Endothelial cell of umbilical vein (primary cell): Measurements from ENCODE around the gene SCUBE3. TPM values are rescaled to one million over a fixed set of nuclear protein-coding genes. Genes with fewer than 3 reads are reported as not detected.

Experiments
- BruUV-seq: library from RNA; stranded (reverse); fragments of 400-500 nt; replicated peaks from 2 replicates; lab custom pipeline; 2021; lab: Mats Ljungman, UMichigan
- CTCF ChIA-PET: fragments of 300-600, 350-600 bp; sonication (Branson Sonifier 250); formaldehyde crosslinking; loops from one replicate; lab custom pipeline; 2021; ENCODE audit warnings: antibody characterized with exemption, inconsistent platforms; lab: Charles Lee
- POLR2A ChIA-PET: fragments of 300-600, 350-600 bp; sonication (Branson Sonifier 250); formaldehyde crosslinking; loops from one replicate; lab custom pipeline; 2021; ENCODE audit warnings: antibody characterized with exemption, inconsistent platforms; lab: Charles Lee
- DNase-seq: peaks from one replicate; pipeline ENCODE4 v3.0.0-alpha.2; 2011; ENCODE audit warnings: low read depth, low spot score
- FAIRE-seq: peaks from 2 replicates; lab custom pipeline; 2011; peaks lifted over from hg19 to GRCh38; lab: Jason Lieb, UNC
- H2AFZ ChIP-seq: 2 replicates; pipeline ENCODE4 v1.6.0; 2012; ENCODE audit warnings: low read depth, low read length, control low read depth, inconsistent platforms
- H3K27ac ChIP-seq: 2 replicates; pipeline ENCODE4 v1.5.1; 2011; ENCODE audit warnings: low read depth, mild to moderate bottlenecking, control low read depth, low read length, moderate library complexity; ENCODE audit not compliant: insufficient read depth
- H3K27me3 ChIP-seq, 2 experiments: 2 replicates each; pipeline versions ENCODE4 v1.6.0 to v1.6.1; 2011; ENCODE audit warnings: low read length in 2 of 2, mixed read lengths in 1 of 2; ENCODE audit not compliant: control insufficient read depth in 2 of 2, insufficient read depth in 2 of 2
- H3K36me3 ChIP-seq, 2 experiments: 2 replicates in 1 of 2; 3 replicates in 1 of 2; pipeline ENCODE4 v1.5.1; 2011; ENCODE audit warnings: low read length in 2 of 2, mild to moderate bottlenecking in 1 of 2, moderate library complexity in 1 of 2; ENCODE audit not compliant: control insufficient read depth in 2 of 2, insufficient read depth in 2 of 2; ENCODE audit errors: extremely low read depth in 1 of 2
- H3K4me1 ChIP-seq: 3 replicates; pipeline ENCODE4 v1.5.1; 2011; ENCODE audit warnings: mild to moderate bottlenecking, low read length; ENCODE audit not compliant: control insufficient read depth, insufficient read depth; ENCODE audit errors: extremely low read depth
- H3K4me2 ChIP-seq: 2 replicates; pipeline ENCODE4 v1.6.1; 2011; ENCODE audit warnings: low read length, control low read depth, mixed read lengths; ENCODE audit not compliant: insufficient read depth
- H3K4me3 ChIP-seq, 3 experiments: fragments of 200-600 bp in 1 of 3; sonication (generic), shearing (Covaris generic) in 1 of 3; replicated peaks in 1 of 3; 2 replicates each; pipeline ENCODE4 v1.5.1; 2011 to 2016; ENCODE audit warnings: control low read depth in 3 of 3, low read length in 3 of 3, mild to moderate bottlenecking in 2 of 3, inconsistent platforms in 1 of 3, low read depth in 1 of 3, moderate library complexity in 1 of 3; ENCODE audit not compliant: insufficient read depth in 1 of 3
- H3K79me2 ChIP-seq: 2 replicates; pipeline ENCODE4 v1.6.0; 2012; ENCODE audit warnings: low read length, inconsistent platforms; ENCODE audit not compliant: control insufficient read depth, insufficient read depth
- H3K9ac ChIP-seq: replicated peaks from 2 replicates; pipeline ENCODE3; 2011; ENCODE audit warnings: low read length, control low read depth; ENCODE audit not compliant: insufficient read depth; ENCODE audit errors: extremely low read depth
- H3K9me1 ChIP-seq: replicated peaks from 3 replicates; pipeline ENCODE4 v1.6.0; 2011; ENCODE audit warnings: mild to moderate bottlenecking, low read length; ENCODE audit not compliant: control insufficient read depth, insufficient read depth; ENCODE audit errors: extremely low read depth
- H3K9me3 ChIP-seq: replicated peaks from 2 replicates; pipeline ENCODE4 v1.5.1; 2012; ENCODE audit warnings: low read length, inconsistent platforms; ENCODE audit not compliant: control insufficient read depth, insufficient read depth
- H4K20me1 ChIP-seq: replicated peaks from 2 replicates; pipeline ENCODE3; 2011; ENCODE audit warnings: mild to moderate bottlenecking, low read length; ENCODE audit not compliant: control insufficient read depth, insufficient read depth; ENCODE audit errors: extremely low read depth
- EZH2 ChIP-seq: IDR thresholded peaks from 2 replicates; pipeline ENCODE4 v1.6.1; 2012; ENCODE audit warnings: borderline replicate concordance, low read depth, mild to moderate bottlenecking, moderate library complexity, low read length, inconsistent platforms; ENCODE audit not compliant: severe bottlenecking
- FOS ChIP-seq: IDR thresholded peaks from 2 replicates; pipeline ENCODE4 v1.6.1; 2011; ENCODE audit warnings: mild to moderate bottlenecking, low read length, moderate library complexity, borderline replicate concordance; ENCODE audit not compliant: insufficient read depth
- GATA2 ChIP-seq: IDR thresholded peaks from 2 replicates; pipeline ENCODE4 v1.7.0; 2011; ENCODE audit warnings: low read depth, mild to moderate bottlenecking, moderate library complexity, mixed read lengths, low read length; ENCODE audit not compliant: insufficient read length, insufficient read depth
- JUN ChIP-seq: IDR thresholded peaks from 2 replicates; pipeline ENCODE4 v1.6.1; 2011; ENCODE audit warnings: borderline replicate concordance, low read depth; ENCODE audit not compliant: insufficient read length, insufficient read depth
- MYC ChIP-seq: IDR thresholded peaks from one replicate; pipeline ENCODE4 v1.6.1; 2011; ENCODE audit warnings: mild to moderate bottlenecking, low read depth, low read length
- POLR2A ChIP-seq: IDR thresholded peaks from 2 replicates; pipeline ENCODE4 v1.6.1; 2012; ENCODE audit warnings: low read depth, mild to moderate bottlenecking, control low read depth, low read length
- POLR2AphosphoS5 ChIP-seq: IDR thresholded peaks from 2 replicates; pipeline ENCODE4 v1.6.1; 2012; ENCODE audit warnings: low read depth, mild to moderate bottlenecking, control low read depth, low read length, moderate library complexity; ENCODE audit not compliant: insufficient read depth
- dilution Hi-C: fragments of 300-500 bp; cut with MboI; formaldehyde crosslinking; loops from one replicate; pipeline ENCODE4 v1.15.0; 2019; ENCODE audit warnings: low sequenced_read_pairs; ENCODE audit not compliant: extremely low pct_ligation_motif_present
- intact Hi-C: fragments of 100-400 bp; cut with micrococcal nuclease; formaldehyde crosslinking; loops from one replicate; pipeline ENCODE4 v1.10.0; 2022
- polyA plus RNA-seq, 4 experiments: library from polyadenylated mRNA; depleted of rRNA in 3 of 4; stranded (reverse) in 3 of 4; unstranded in 1 of 4; fragments of >200 nt; gene quantifications; 2 replicates each; pipeline versions ENCODE4 v1.2.1 to v1.2.3, GENCODE V29; 2011 to 2012; ENCODE audit warnings: missing spikeins in 1 of 4
- total RNA-seq: library from RNA; stranded (reverse); gene quantifications from 2 replicates; pipeline ENCODE4 v1.2.3, GENCODE V29; 2021
- TF ChIP-seq, protein P1 (sequence below), 2 donors: IDR thresholded peaks; 1 replicate in 1 of 2; 2 replicates in 1 of 2; pipeline ENCODE4 v1.5.1; 2011; ENCODE audit warnings: low read length in 2 of 2, mild to moderate bottlenecking in 2 of 2, moderate library complexity in 2 of 2, control low read depth in 1 of 2, inconsistent platforms in 1 of 2, low read depth in 1 of 2; ENCODE audit not compliant: insufficient read depth in 1 of 2; ENCODE audit errors: extremely low read depth in 1 of 2
- TF ChIP-seq, protein P2 (sequence below): IDR thresholded peaks from 2 replicates; pipeline ENCODE4 v1.6.1; 2011; ENCODE audit not compliant: insufficient read depth, insufficient read length

The SCUBE3 gene
- total and polyA plus RNA-seq, 2 donors (not counting 3 experiments of a cell fraction or from before 2014, with no cell fraction given) = 1.1 to 1.5 TPM

DNA sequence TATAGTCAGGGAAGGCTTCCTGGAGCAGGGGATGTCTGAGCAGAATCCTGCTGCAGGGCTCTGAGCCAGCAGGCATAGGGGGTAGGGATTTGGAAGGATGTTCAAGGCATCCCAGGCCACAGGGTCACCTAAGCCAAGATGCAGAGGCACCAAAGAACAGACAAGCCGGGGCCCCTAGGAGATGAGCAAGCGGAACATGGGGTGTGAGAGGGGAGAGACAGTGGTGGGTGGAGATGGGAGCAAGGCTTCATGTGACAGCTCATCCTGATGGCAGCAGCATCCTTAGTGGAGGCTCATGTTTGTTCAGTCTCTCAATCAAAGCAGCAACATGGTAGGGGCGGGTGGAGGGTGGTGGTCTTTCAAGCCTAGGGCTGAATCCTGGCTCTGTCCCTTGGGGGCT is 42.9 kb upstream of the SCUBE3 start:
- POLR2A ChIA-PET = interaction anchor here (0.6 kb wide), 1 partner anchor 275 kb away, joined by 6 read pairs; no protein-coding TSS in a partner anchor
- dilution Hi-C loops (no loop called here), intact Hi-C loops (no loop called here)
- FAIRE-seq (no peak), DNase-seq (no peak)
- no TSS peak for BruUV-seq
- Histone ChIP-seq H3K79me2 (no peaks in the 10 kb centered on the region), H3K4me3 (no peak overlapping the region), H3K9me1 (no peaks in the 10 kb centered on the region), H3K27ac (no peak overlapping the region), H3K27me3 (peaks cover 3 to 7% of the 10 kb centered on the region in 2 experiments), H2AFZ (no peak overlapping the region), H3K36me3 (no peaks in the 10 kb centered on the region), H3K4me2 (no peak overlapping the region), H3K9me3 (no peaks in the 10 kb centered on the region), H4K20me1 (no peaks in the 10 kb centered on the region), H3K4me1 (no peaks in the 10 kb centered on the region), H3K9ac (no peak overlapping the region)
- CTCF ChIA-PET = interaction anchor here (4.0 kb wide), 1 partner anchor 9 kb away, joined by 10 read pairs; no protein-coding TSS in a partner anchor
- TF ChIP-seq, protein P1, sequence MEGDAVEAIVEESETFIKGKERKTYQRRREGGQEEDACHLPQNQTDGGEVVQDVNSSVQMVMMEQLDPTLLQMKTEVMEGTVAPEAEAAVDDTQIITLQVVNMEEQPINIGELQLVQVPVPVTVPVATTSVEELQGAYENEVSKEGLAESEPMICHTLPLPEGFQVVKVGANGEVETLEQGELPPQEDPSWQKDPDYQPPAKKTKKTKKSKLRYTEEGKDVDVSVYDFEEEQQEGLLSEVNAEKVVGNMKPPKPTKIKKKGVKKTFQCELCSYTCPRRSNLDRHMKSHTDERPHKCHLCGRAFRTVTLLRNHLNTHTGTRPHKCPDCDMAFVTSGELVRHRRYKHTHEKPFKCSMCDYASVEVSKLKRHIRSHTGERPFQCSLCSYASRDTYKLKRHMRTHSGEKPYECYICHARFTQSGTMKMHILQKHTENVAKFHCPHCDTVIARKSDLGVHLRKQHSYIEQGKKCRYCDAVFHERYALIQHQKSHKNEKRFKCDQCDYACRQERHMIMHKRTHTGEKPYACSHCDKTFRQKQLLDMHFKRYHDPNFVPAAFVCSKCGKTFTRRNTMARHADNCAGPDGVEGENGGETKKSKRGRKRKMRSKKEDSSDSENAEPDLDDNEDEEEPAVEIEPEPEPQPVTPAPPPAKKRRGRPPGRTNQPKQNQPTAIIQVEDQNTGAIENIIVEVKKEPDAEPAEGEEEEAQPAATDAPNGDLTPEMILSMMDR (IDR thresholded peaks at IDR 0.05; ENCODE audit: extremely low read depth in 1 of 2, insufficient read depth in 1 of 2, low read depth in 1 of 2, low read length in 2 of 2) = no peak
- TF ChIP-seq FOS (no peak), POLR2AphosphoS5 (no peak), POLR2A (no peak), JUN (no peak), EZH2 (no peak), GATA2 (no peak), MYC (no peak)
- TF ChIP-seq, protein P2, sequence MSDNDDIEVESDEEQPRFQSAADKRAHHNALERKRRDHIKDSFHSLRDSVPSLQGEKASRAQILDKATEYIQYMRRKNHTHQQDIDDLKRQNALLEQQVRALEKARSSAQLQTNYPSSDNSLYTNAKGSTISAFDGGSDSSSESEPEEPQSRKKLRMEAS = no peak
